Measurements from ENCODE around the gene SPPL2C. TPM values are rescaled to one million over a fixed set of nuclear protein-coding genes. Genes with fewer than 3 reads are reported as not detected.
A peak's percentile ranks its signal among the peaks of the same experiment; 100 is the strongest.
"Not testable (repeated sequence)": the region's sequence is repeated elsewhere in the genome, so short reads cannot be mapped to it uniquely, and the experiment has no call there.

SPPL2C gene
- total RNA-seq, 6 experiments from 2014 or later = not detected

DNA sequence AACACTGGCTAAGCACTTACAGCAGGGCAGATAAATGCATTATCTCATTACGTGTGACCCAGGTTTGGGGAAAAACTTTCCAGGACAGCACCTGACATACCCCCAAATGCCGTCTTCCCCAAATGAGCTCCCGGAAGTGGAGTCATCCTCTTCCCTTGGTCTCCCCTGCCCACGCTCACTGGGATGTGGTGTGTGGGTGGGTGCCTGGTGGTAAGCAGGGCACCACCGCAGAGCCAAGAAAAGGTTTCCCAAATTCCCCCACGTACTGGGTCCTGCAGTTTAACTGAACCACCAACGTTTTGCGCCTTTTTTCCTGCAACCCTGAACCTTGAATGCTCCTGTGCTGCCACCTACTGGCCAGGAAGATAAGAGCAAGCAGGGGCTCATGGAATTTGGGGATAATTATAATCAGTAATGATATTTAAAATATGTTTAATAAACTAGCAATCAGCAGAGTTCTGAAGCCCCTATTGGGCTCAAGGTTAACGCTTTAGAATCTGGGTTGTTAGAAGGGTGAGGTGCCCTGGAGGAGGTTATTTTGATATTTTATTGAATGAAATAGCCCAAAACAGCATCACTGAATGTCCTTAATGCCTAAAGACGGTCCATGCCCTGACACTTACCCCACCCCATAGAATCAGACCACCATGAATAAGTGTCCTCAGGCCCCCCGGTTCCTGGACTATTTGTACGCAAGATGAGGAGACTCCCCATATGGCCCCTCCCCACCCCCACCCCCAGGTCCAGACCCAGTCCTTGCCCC, 8.0 kb downstream of the SPPL2C start:
- Mint-ChIP-seq H3K27ac (no peak overlapping the region), H3K4me1 (ENCODE audit: low read depth) (peaks cover 6% of the 10 kb centered on the region; the same call in 1 of the 2 replicates), H3K36me3 (ENCODE audit: low read depth) (no peaks in the 10 kb centered on the region), H3K27me3 (ENCODE audit: insufficient read depth) (peaks cover 11% of the 10 kb centered on the region), H3K4me3 (no peak overlapping the region), H3K9me3 (no peaks in the 10 kb centered on the region)
- peak; percentile 34 for DNase-seq
- peak; percentile 97 for TF ChIP-seq CTCF (IDR thresholded peaks at IDR 0.05)

- DNase-seq = no peak
- Mint-ChIP-seq H3K4me3 (no peak overlapping the region), H3K4me1 (ENCODE audit: low read depth) (peaks cover 6% of the 10 kb centered on the region; the same call in 1 of the 2 replicates), H3K27me3 (ENCODE audit: insufficient read depth) (peaks cover 8% of the 10 kb centered on the region), H3K36me3 (ENCODE audit: low read depth) (no peaks in the 10 kb centered on the region), H3K9me3 (no peaks in the 10 kb centered on the region), H3K27ac (no peak overlapping the region)
- no peak for TF ChIP-seq CTCF (IDR thresholded peaks at IDR 0.05)
Measured at GRCh38 chr17:45854209-45854608, 9.5 kb downstream of the SPPL2C start.

DNA sequence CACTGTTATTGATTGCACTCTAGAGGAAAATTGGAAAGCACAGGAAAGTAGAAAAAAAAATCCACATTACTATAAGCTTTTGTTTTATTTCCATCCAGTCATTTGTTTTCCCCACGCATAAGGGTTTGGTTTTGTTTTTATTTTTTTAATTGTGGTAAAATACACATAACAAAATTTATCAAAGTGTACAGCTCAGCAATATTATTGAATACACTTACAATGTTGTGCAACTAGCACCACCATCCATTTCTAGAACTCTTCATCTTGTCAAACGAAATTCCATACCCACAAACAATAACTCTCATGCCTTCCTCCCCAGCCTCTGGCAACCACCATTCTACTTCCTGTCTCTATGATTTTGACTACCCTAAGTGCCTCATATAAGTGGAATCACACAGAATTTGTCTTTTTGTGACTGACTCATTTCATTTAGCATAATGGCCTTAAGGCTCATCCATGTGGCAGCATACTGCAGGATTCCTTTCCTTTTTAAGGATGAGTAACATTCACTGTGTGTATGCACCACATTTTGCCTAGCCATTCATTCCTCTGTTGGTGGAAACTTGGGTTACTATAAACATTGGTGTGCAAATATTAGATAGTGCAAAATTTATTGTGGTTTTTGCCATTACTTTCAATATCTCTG, 11.1 kb downstream of the SPPL2C start:
- H3K27me3 Mint-ChIP-seq (ENCODE audit: insufficient read depth) = peaks cover 6% of the 10 kb centered on the region
- peaks cover 6% of the 10 kb centered on the region; the same call in 1 of the 2 replicates for H3K4me1 Mint-ChIP-seq (ENCODE audit: low read depth)
- no peak overlapping the region for H3K27ac Mint-ChIP-seq
- no peaks in the 10 kb centered on the region for H3K9me3 Mint-ChIP-seq
- H3K4me3 Mint-ChIP-seq = no peak overlapping the region
- no peaks in the 10 kb centered on the region for H3K36me3 Mint-ChIP-seq (ENCODE audit: low read depth)
- no peak for TF ChIP-seq CTCF (IDR thresholded peaks at IDR 0.05)
- DNase-seq = peak; percentile 43

DNA sequence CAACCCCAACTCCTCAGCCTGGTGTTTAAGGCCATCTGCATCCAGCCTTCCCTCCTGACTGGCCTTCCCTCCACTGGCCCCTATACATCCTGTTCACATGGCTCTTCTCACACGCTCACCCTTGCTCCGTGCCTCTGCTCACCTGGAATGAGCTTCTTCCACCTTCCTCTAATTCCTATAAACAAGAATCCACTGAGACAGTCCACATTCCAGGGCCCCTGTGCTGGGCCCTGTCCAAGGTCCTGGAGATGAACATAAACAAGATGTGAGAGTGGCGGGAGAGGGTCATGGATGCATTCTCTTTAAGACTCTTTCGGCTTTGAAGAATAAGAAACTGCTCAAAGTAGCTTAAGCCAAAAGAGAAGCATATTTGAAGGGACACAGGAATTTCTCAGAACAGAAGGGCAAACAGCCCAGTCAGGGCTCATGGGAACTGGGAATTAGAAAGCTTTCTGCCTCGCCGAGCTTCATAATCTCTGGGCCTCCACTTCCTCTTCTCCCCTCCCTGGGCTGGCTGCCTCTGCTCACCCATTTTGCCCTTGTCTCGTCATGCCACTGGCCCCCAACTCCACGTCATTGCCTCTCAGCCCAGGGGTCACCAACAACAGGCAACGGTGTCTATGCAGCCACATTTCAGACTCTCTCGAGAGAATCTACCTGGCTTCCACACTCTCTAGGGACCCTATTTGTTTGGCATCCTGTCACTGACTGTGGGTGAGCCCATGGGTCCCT, 13.5 kb downstream of the SPPL2C start:
- Mint-ChIP-seq H3K4me3 (no peak overlapping the region), H3K36me3 (ENCODE audit: low read depth) (no peaks in the 10 kb centered on the region), H3K4me1 (ENCODE audit: low read depth) (peaks cover 6% of the 10 kb centered on the region; the same call in 1 of the 2 replicates), H3K27me3 (ENCODE audit: insufficient read depth) (peaks cover 15% of the 10 kb centered on the region), H3K27ac (no peak overlapping the region), H3K9me3 (peaks cover 4% of the 10 kb centered on the region; the same call in 1 of the 2 replicates)
- peak; percentile 7 for DNase-seq
- no peak for TF ChIP-seq CTCF (IDR thresholded peaks at IDR 0.05)

- Mint-ChIP-seq H3K36me3 (ENCODE audit: low read depth) (no peaks in the 10 kb centered on the region), H3K27me3 (ENCODE audit: insufficient read depth) (peaks cover 29% of the 10 kb centered on the region), H3K9me3 (peaks cover 4% of the 10 kb centered on the region; the same call in 1 of the 2 replicates), H3K27ac (no peak overlapping the region), H3K4me1 (ENCODE audit: low read depth) (no peaks in the 10 kb centered on the region; the same call in 1 of the 2 replicates), H3K4me3 (no peak overlapping the region)
- no peak for DNase-seq
- no peak for TF ChIP-seq CTCF (IDR thresholded peaks at IDR 0.05)
Measured at GRCh38 chr17:45861165-45861564, 16.5 kb downstream of the SPPL2C start.

GRCh38 chr17:45862127-45862526, 17.4 kb downstream of the SPPL2C start:
- H3K9me3 Mint-ChIP-seq; DNase-seq; H3K4me3 Mint-ChIP-seq; H3K4me1 Mint-ChIP-seq (ENCODE audit: low read depth); H3K36me3 Mint-ChIP-seq (ENCODE audit: low read depth); H3K27ac Mint-ChIP-seq: not testable (repeated sequence)
- H3K27me3 Mint-ChIP-seq (ENCODE audit: insufficient read depth) = peaks cover 28% of the 10 kb centered on the region

Data from HFFc6 (cell line).